Pancreas (tissue), 10 donors: ENCODE results near the gene GALNT16. TPM values are rescaled to one million over a fixed set of nuclear protein-coding genes. Genes with fewer than 3 reads are reported as not detected.

Experiments
- ATAC-seq, 4 donors: fragments of 200-7000 bp; cut with Tn5 transposase; one replicate each; pipeline versions ENCODE4 v1.8.0 to v1.9.1; 2020; ENCODE audit warnings: mild to moderate bottlenecking in 4 of 4, moderate library complexity in 4 of 4
- DNase-seq, 6 donors: peaks; one replicate each; pipeline ENCODE4 v3.0.0-alpha.2; 2020
- FAIRE-seq: peaks from 2 replicates; lab custom pipeline; 2012; peaks lifted over from hg19 to GRCh38; lab: Jason Lieb, UNC
- H3K27ac ChIP-seq, 4 donors: fragments of 200-600 bp; sonication (generic); 1 replicate in 3 of 4; 2 replicates in 1 of 4; pipeline versions ENCODE4 v1.5.0 to v1.8.0; 2020
- H3K27me3 ChIP-seq, 4 donors: fragments of 200-600 bp; one replicate each; pipeline ENCODE4 v1.8.0; 2021
- H3K36me3 ChIP-seq, 3 donors: fragments of 200-600 bp; sonication (generic) in 1 of 3; one replicate each; pipeline versions ENCODE4 v1.5.0 to v1.8.0; 2020 to 2021
- H3K4me1 ChIP-seq, 3 donors: fragments of 200-600 bp; one replicate each; pipeline ENCODE4 v1.8.0; 2021
- H3K4me3 ChIP-seq, 4 donors: fragments of 200-600 bp; sonication (generic) in 2 of 4; one replicate each; pipeline versions ENCODE4 v1.5.0 to v1.8.0; 2020 to 2021
- H3K9me3 ChIP-seq, 4 donors: fragments of 200-600 bp; one replicate each; pipeline ENCODE4 v1.8.0; 2021
- CTCF ChIP-seq, 4 donors: fragments of 200-600 bp; sonication (generic) in 3 of 4; IDR thresholded peaks; one replicate each; pipeline versions ENCODE4 v1.5.0 to v1.8.0; 2021; ENCODE audit warnings: antibody characterized with exemption in 4 of 4
- WGBS, 2 donors: extraction: QIAGEN DNeasy Blood & Tissue Kit; methylation state at CpG; one replicate each; pipeline ENCODE4 v1.1.7; 2013; 5-methylcytosine and 5-hydroxymethylcytosine counted together
- intact Hi-C, 3 donors: fragments of 100-400 bp; cut with DNase I; formaldehyde crosslinking; loops; one replicate each; pipeline versions ENCODE4 v1.11.1 to v1.14.2; 2022
- polyA plus RNA-seq, 2 donors: library from polyadenylated mRNA; stranded (reverse); fragments of 200-250 nt; gene quantifications; one replicate each; pipeline ENCODE4 v1.2.3, GENCODE V29; 2013
- total RNA-seq, 6 donors: library from RNA; stranded (reverse); fragmentation: NEBNext Ultra II Directional in 4 of 6; extraction: Animal tissue kit (Norgen Biotek cat#: 25700) in 4 of 6; gene quantifications; one replicate each; pipeline versions ENCODE4 v1.2.1 to v1.2.4, GENCODE V29; 2021 to 2023
- donor health status: healthy with polysubstance abuse.
- donor health status: DM: no; HTN: no; CAD: no; lungs with moderate emphysema.
- donor health status: DM: no; HTN: no; CAD: no.
- donor health status: control.
- donor health status: control.
- donor health status: Bipolar disorder and iron deficiency.
- donor health status: DM: yes; HTN: yes; CAD: no.
- donor health status: DM: no; HTN: no; CAD: no.
- donor health status: DM: no; HTN: no; CAD: no.
- donor health status: DM: yes; HTN: yes; CAD: no.

The GALNT16 gene
- total and polyA plus RNA-seq, 8 donors: 0.93 to 3.2 (median 1.9) TPM

GRCh38 chr14:69373104-69373503, 113.1 kb downstream of the GALNT16 start:
- Histone ChIP-seq H3K4me3 (no peak overlapping the region), H3K9me3 (no peaks in the 10 kb centered on the region), H3K36me3 (no peaks in the 10 kb centered on the region), H3K27ac (no peak overlapping the region), H3K27me3 (no peaks in the 10 kb centered on the region), H3K4me1 (no peaks in the 10 kb centered on the region)
- ATAC-seq (no peak), DNase-seq (no peak), FAIRE-seq (no peak)
- intact Hi-C loops: no loop called here
- 46 to 95% methylated on average over 1 of the region's 1 CpG for WGBS, 2 donors
- TF ChIP-seq CTCF (IDR thresholded peaks at IDR 0.05): no peak

- FAIRE-seq: no peak
- TF ChIP-seq CTCF (IDR thresholded peaks at IDR 0.05): no peak
- DNase-seq: no peak
- Histone ChIP-seq H3K27ac (no peak overlapping the region), H3K36me3 (peaks cover 0 to 1% (median 0%) of the 10 kb centered on the region in 3 donors), H3K4me3 (no peak overlapping the region), H3K9me3 (no peaks in the 10 kb centered on the region), H3K27me3 (no peaks in the 10 kb centered on the region), H3K4me1 (no peaks in the 10 kb centered on the region)
- intact Hi-C loops: no loop called here
- no peak for ATAC-seq
These were observed 114.3 kb downstream of the GALNT16 start for GRCh38 chr14:69374235-69374634.

GRCh38 chr14:69375182-69375581, 115.2 kb downstream of the GALNT16 start:
- WGBS, 2 donors: 97 to 98% methylated on average over 3 of the region's 3 CpGs
- H3K4me1 ChIP-seq: no peaks in the 10 kb centered on the region
- no peak overlapping the region for H3K27ac ChIP-seq
- no peak for TF ChIP-seq CTCF (IDR thresholded peaks at IDR 0.05)
- intact Hi-C loops: no loop called here
- no peaks in the 10 kb centered on the region for H3K9me3 ChIP-seq
- no peak for FAIRE-seq
- no peaks in the 10 kb centered on the region for H3K27me3 ChIP-seq
- no peak for ATAC-seq
- H3K36me3 ChIP-seq: peaks cover 0 to 8% (median 0%) of the 10 kb centered on the region in 3 donors
- H3K4me3 ChIP-seq: no peak overlapping the region
- no peak for DNase-seq

- no peaks in the 10 kb centered on the region for H3K27me3 ChIP-seq
- DNase-seq (no peak), ATAC-seq (no peak), FAIRE-seq (no peak)
- peaks cover 0 to 8% (median 0%) of the 10 kb centered on the region in 3 donors for H3K36me3 ChIP-seq
- no peaks in the 10 kb centered on the region for H3K9me3 ChIP-seq
- TF ChIP-seq CTCF (IDR thresholded peaks at IDR 0.05): no peak
- H3K4me1 ChIP-seq: no peaks in the 10 kb centered on the region
- intact Hi-C loops: no loop called here
- 97 to 98% methylated on average over 5 of the region's 5 CpGs for WGBS, 2 donors
- no peak overlapping the region for H3K27ac ChIP-seq
- no peak overlapping the region for H3K4me3 ChIP-seq
These were observed 115.8 kb downstream of the GALNT16 start for GRCh38 chr14:69375722-69376121.

- DNase-seq (no peak), FAIRE-seq (no peak), ATAC-seq (no peak)
- no peak overlapping the region for H3K4me3 ChIP-seq
- H3K36me3 ChIP-seq: peaks cover 0 to 8% (median 0%) of the 10 kb centered on the region in 3 donors
- H3K9me3 ChIP-seq: no peaks in the 10 kb centered on the region
- no peak overlapping the region for H3K27ac ChIP-seq
- TF ChIP-seq CTCF (IDR thresholded peaks at IDR 0.05): no peak
- no peaks in the 10 kb centered on the region for H3K27me3 ChIP-seq
- intact Hi-C loops: no loop called here
- no peaks in the 10 kb centered on the region for H3K4me1 ChIP-seq
These were observed 116.5 kb downstream of the GALNT16 start for GRCh38 chr14:69376439-69376838.
